Esophagus squamous epithelium (tissue), 5 donors: ENCODE data around the gene PRKCE. TPM values are rescaled to one million over a fixed set of nuclear protein-coding genes. Genes with fewer than 3 reads are reported as not detected.

ENCODE experiments used
- DNase-seq: peaks from one replicate; lab custom pipeline; 2025; lab: John Stamatoyannopoulos, UW
- H3K27ac ChIP-seq, 4 donors: fragments of 200-600 bp; sonication (generic); one replicate each; pipeline ENCODE4 v1.5.1; 2016 to 2019; ENCODE audit warnings: mild to moderate bottlenecking in 1 of 4
- H3K27me3 ChIP-seq, 4 donors: fragments of 200-600 bp; sonication (generic); 1 replicate in 3 of 4; 2 replicates in 1 of 4; pipeline versions ENCODE4 v1.5.1 to v1.6.0; 2017 to 2021; ENCODE audit warnings: antibody characterized with exemption in 1 of 4
- H3K36me3 ChIP-seq, 3 donors: fragments of 200-600 bp; sonication (generic); one replicate each; pipeline ENCODE4 v1.5.1; 2016 to 2019
- H3K4me1 ChIP-seq, 3 donors: fragments of 200-600 bp; sonication (generic); one replicate each; pipeline ENCODE4 v1.5.1; 2017 to 2019
- H3K4me3 ChIP-seq, 4 donors: fragments of 200-600 bp; sonication (generic); 1 replicate in 3 of 4; 2 replicates in 1 of 4; pipeline ENCODE4 v1.5.1; 2016 to 2019; ENCODE audit warnings: mild to moderate bottlenecking in 2 of 4, moderate library complexity in 1 of 4
- H3K9me3 ChIP-seq, 3 donors: fragments of 200-600 bp; sonication (generic); one replicate each; pipeline ENCODE4 v1.5.1; 2016 to 2019
- CTCF ChIP-seq, 6 experiments: fragments of 450-650 bp in 4 of 6; fragments of 200-600 bp in 2 of 6; sonication (generic) in 2 of 6; IDR thresholded peaks; one replicate each; pipeline ENCODE4 v1.5.1; 2016 to 2019; ENCODE audit warnings: antibody characterized with exemption in 6 of 6, mild to moderate bottlenecking in 4 of 6, moderate library complexity in 4 of 6
- POLR2A ChIP-seq, 4 donors: fragments of 450-650 bp; IDR thresholded peaks; one replicate each; pipeline ENCODE4 v1.6.1; 2017; ENCODE audit warnings: antibody characterized with exemption in 4 of 4, mild to moderate bottlenecking in 4 of 4, moderate library complexity in 3 of 4
- WGBS, 2 donors: methylation state at CpG; one replicate each; pipeline ENCODE4 v1.1.5; 2018; 5-methylcytosine and 5-hydroxymethylcytosine counted together
- intact Hi-C: fragments of 100-400 bp; cut with DNase I; formaldehyde crosslinking; loops from one replicate; pipeline ENCODE4 v1.15.0; 2022
- total RNA-seq, 4 donors: library from RNA; depleted of rRNA; stranded (reverse); fragments of >200 nt; gene quantifications; one replicate each; pipeline ENCODE4 v1.1.0, GENCODE V29; 2016
- donor health status: DM: yes; HTN: yes; CAD: no.

PRKCE gene
- total RNA-seq, 4 donors from 2014 or later: 6.5 to 13.7 (median 9.9) TPM

GRCh38 chr2:45622336-45623075, 29.0 kb upstream of the PRKCE start:
- intact Hi-C loops: no loop called here
- no peak for DNase-seq
- peaks cover 0 to 1% (median 0%) of the 10 kb centered on the region in 3 donors for H3K4me1 ChIP-seq
- no peak for TF ChIP-seq POLR2A (IDR thresholded peaks at IDR 0.05)
- TF ChIP-seq CTCF (IDR thresholded peaks at IDR 0.05): no peak
- 88 to 91% methylated on average over 6 of the region's 6 CpGs for WGBS, 2 donors
- H3K9me3 ChIP-seq: no peaks in the 10 kb centered on the region
- H3K36me3 ChIP-seq: no peaks in the 10 kb centered on the region
- H3K27ac ChIP-seq: no peak overlapping the region
- no peak overlapping the region for H3K4me3 ChIP-seq
- H3K27me3 ChIP-seq: no peaks in the 10 kb centered on the region

- intact Hi-C loops: no loop called here
- H3K36me3 ChIP-seq: no peaks in the 10 kb centered on the region
- DNase-seq: no peak
- no peak overlapping the region for H3K27ac ChIP-seq
- H3K9me3 ChIP-seq: no peaks in the 10 kb centered on the region
- no peaks in the 10 kb centered on the region for H3K4me1 ChIP-seq
- H3K27me3 ChIP-seq: no peaks in the 10 kb centered on the region
- TF ChIP-seq CTCF (IDR thresholded peaks at IDR 0.05) (no peak), POLR2A (IDR thresholded peaks at IDR 0.05) (no peak)
- WGBS, 2 donors: 79 to 90% methylated on average over 3 of the region's 3 CpGs
- no peak overlapping the region for H3K4me3 ChIP-seq
Measured at GRCh38 chr2:45623098-45623497, 28.4 kb upstream of the PRKCE start.

GRCh38 chr2:45625824-45626223, 25.7 kb upstream of the PRKCE start:
- TF ChIP-seq POLR2A (IDR thresholded peaks at IDR 0.05) (no peak), CTCF (IDR thresholded peaks at IDR 0.05) (no peak)
- Histone ChIP-seq H3K27ac (no peak overlapping the region), H3K4me1 (no peaks in the 10 kb centered on the region), H3K27me3 (no peaks in the 10 kb centered on the region), H3K36me3 (no peaks in the 10 kb centered on the region), H3K4me3 (no peak overlapping the region), H3K9me3 (no peaks in the 10 kb centered on the region)
- intact Hi-C loops: no loop called here
- DNase-seq: no peak

GRCh38 chr2:45626387-45627221, 24.9 kb upstream of the PRKCE start:
- H3K27ac ChIP-seq: no peak overlapping the region
- peaks cover 0 to 7% (median 0%) of the 10 kb centered on the region in 4 donors for H3K27me3 ChIP-seq
- no peaks in the 10 kb centered on the region for H3K9me3 ChIP-seq
- TF ChIP-seq CTCF (IDR thresholded peaks at IDR 0.05) (no peak), POLR2A (IDR thresholded peaks at IDR 0.05) (no peak)
- no peak overlapping the region for H3K4me3 ChIP-seq
- no peak for DNase-seq
- no peaks in the 10 kb centered on the region for H3K4me1 ChIP-seq
- WGBS, 2 donors: 71 to 75% methylated on average over 8 of the region's 8 CpGs
- no peaks in the 10 kb centered on the region for H3K36me3 ChIP-seq
- intact Hi-C loops: no loop called here

- no peaks in the 10 kb centered on the region for H3K4me1 ChIP-seq
- intact Hi-C loops: no loop called here
- H3K36me3 ChIP-seq: no peaks in the 10 kb centered on the region
- H3K27ac ChIP-seq: no peak overlapping the region
- no peak for DNase-seq
- WGBS, 2 donors: 73 to 83% methylated on average over 1 of the region's 1 CpG
- H3K9me3 ChIP-seq: no peaks in the 10 kb centered on the region
- peaks cover 0 to 7% (median 0%) of the 10 kb centered on the region in 4 donors for H3K27me3 ChIP-seq
- TF ChIP-seq CTCF (IDR thresholded peaks at IDR 0.05) (no peak), POLR2A (IDR thresholded peaks at IDR 0.05) (no peak)
- H3K4me3 ChIP-seq: no peak overlapping the region
Measured at GRCh38 chr2:45627911-45628310, 23.6 kb upstream of the PRKCE start.
